Measurements from ENCODE around the gene COL4A6. TPM values are rescaled to one million over a fixed set of nuclear protein-coding genes. Genes with fewer than 3 reads are reported as not detected.

The COL4A6 gene
- total RNA-seq, 1 donor from 2014 or later, result 1.8 TPM

DNA sequence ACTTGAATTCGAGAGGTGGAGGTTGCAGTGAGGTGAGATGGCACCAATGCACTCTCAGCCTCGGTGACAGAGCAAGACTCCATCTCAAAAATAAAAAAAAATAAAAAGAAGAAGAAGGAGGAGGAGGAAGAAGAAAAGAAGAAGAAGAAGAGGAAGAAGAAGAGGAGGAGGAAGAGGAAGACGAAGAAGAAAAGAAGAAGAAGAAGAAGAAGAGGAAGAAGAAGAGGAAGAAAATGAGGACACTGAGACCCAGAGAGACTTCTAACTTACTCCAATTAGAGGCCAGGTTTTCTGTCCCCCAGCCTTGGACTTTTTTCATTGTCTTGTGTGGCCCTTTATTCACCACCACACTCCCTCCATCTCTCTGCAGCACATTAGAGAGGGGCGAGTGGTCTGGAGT is 276.0 kb downstream of the COL4A6 start:
- no peaks in the 10 kb centered on the region for H3K9me3 ChIP-seq
- no peaks in the 10 kb centered on the region for H3K27me3 ChIP-seq
- no peaks in the 10 kb centered on the region for H3K4me1 ChIP-seq
- ATAC-seq (no peak), DNase-seq (no peak)
- no peaks in the 10 kb centered on the region for H3K36me3 ChIP-seq
- TF ChIP-seq, protein P1, sequence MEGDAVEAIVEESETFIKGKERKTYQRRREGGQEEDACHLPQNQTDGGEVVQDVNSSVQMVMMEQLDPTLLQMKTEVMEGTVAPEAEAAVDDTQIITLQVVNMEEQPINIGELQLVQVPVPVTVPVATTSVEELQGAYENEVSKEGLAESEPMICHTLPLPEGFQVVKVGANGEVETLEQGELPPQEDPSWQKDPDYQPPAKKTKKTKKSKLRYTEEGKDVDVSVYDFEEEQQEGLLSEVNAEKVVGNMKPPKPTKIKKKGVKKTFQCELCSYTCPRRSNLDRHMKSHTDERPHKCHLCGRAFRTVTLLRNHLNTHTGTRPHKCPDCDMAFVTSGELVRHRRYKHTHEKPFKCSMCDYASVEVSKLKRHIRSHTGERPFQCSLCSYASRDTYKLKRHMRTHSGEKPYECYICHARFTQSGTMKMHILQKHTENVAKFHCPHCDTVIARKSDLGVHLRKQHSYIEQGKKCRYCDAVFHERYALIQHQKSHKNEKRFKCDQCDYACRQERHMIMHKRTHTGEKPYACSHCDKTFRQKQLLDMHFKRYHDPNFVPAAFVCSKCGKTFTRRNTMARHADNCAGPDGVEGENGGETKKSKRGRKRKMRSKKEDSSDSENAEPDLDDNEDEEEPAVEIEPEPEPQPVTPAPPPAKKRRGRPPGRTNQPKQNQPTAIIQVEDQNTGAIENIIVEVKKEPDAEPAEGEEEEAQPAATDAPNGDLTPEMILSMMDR (IDR thresholded peaks at IDR 0.05), result no peak
- no peak overlapping the region for H3K4me3 ChIP-seq
- intact Hi-C loops (cut with DNase I), result no loop called here
- H3K27ac ChIP-seq, result no peak overlapping the region

DNA sequence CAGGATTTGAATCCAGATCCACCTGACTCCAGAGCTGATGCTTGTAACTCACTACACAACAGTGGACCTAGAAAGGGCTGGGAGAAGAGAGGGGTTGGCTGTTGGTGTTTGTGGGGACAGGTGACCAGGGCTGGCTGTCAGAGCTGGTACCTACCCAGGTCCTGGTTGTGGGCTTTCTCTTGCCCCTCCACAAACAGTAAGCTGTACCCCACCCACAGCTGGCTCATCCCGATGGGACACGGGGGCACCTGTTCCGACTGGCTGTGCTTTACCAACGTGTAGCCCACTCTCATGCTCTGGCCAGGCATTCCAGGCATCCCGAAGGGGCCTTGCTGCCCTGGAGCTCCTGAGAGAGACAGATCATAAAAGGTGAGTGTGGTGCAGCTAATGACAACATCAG is 277.9 kb downstream of the COL4A6 start:
- TF ChIP-seq, protein P1 (IDR thresholded peaks at IDR 0.05), result no peak
- no peaks in the 10 kb centered on the region for H3K4me1 ChIP-seq
- intact Hi-C loops (cut with DNase I), result no loop called here
- no peaks in the 10 kb centered on the region for H3K36me3 ChIP-seq
- DNase-seq (no peak), ATAC-seq (no peak)
- no peaks in the 10 kb centered on the region for H3K9me3 ChIP-seq
- no peak overlapping the region for H3K4me3 ChIP-seq
- H3K27me3 ChIP-seq, result no peaks in the 10 kb centered on the region
- no peak overlapping the region for H3K27ac ChIP-seq

DNA sequence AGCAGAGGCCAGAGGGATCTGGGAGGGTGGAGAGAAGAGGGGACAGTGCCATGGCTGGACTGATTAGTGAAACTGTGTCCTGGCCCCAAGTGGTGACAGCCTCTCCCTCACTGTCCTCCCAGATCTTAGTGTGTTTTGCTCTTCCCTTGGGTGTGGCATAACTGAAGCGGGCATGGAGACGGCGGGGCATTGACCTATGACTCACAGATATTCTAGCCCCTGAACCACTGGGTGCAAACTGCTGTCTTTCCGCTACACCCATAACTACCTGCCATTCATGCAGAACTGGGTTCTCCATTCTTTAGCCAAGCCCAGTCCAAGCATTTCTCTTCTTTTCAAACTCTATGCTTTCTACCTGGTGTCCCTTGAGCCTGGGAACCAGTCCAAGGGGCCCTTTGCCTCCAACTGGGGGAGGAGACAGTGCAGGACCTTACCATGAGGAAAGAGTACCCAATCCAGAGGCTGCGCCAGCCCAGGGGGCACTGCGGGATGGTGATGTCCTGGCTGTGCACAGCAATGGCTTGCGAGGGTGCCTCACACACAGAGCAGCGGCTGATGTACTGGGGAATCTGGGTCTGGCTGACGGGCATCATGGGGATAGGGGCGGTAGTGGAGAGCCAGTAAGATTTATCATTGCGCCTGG is 279.1 kb downstream of the COL4A6 start:
- no peak for DNase-seq
- no peaks in the 10 kb centered on the region for H3K27me3 ChIP-seq
- no peak for ATAC-seq

DNA sequence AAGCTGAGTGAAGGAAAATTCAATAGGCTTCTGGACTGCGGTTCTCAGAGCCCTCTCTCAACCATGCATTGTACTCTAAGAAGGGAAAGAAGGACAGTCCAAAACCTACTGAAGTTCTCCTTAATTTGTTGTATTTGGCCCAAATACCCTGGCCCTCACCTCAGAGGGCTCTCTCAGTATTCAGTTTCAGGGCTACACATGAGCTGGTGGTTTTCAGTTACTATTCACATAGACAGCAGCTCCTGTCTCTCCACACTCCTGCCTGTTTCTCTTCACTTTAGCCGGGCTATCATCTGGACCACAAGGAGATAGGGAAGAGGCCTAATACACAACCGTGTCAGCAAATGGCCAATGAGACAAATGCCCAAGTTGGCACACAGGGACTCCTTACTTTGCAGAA is 280.6 kb downstream of the COL4A6 start:
- DNase-seq (no peak), ATAC-seq (no peak)
- no peaks in the 10 kb centered on the region for H3K9me3 ChIP-seq
- no peaks in the 10 kb centered on the region for H3K4me1 ChIP-seq
- no peaks in the 10 kb centered on the region for H3K27me3 ChIP-seq
- intact Hi-C loops (cut with DNase I), result no loop called here
- no peaks in the 10 kb centered on the region for H3K36me3 ChIP-seq
- H3K27ac ChIP-seq, result no peak overlapping the region
- TF ChIP-seq, protein P1 (IDR thresholded peaks at IDR 0.05), result no peak
- H3K4me3 ChIP-seq, result no peak overlapping the region

More for the DNA sequence above, 279.1 kb downstream of the COL4A6 start:
- H3K4me1 ChIP-seq, result no peaks in the 10 kb centered on the region
- intact Hi-C loops (cut with DNase I), result no loop called here
- H3K27ac ChIP-seq, result no peak overlapping the region
- no peaks in the 10 kb centered on the region for H3K36me3 ChIP-seq
- TF ChIP-seq, protein P1 (IDR thresholded peaks at IDR 0.05), result no peak
- no peaks in the 10 kb centered on the region for H3K9me3 ChIP-seq
- H3K4me3 ChIP-seq, result no peak overlapping the region

DNA sequence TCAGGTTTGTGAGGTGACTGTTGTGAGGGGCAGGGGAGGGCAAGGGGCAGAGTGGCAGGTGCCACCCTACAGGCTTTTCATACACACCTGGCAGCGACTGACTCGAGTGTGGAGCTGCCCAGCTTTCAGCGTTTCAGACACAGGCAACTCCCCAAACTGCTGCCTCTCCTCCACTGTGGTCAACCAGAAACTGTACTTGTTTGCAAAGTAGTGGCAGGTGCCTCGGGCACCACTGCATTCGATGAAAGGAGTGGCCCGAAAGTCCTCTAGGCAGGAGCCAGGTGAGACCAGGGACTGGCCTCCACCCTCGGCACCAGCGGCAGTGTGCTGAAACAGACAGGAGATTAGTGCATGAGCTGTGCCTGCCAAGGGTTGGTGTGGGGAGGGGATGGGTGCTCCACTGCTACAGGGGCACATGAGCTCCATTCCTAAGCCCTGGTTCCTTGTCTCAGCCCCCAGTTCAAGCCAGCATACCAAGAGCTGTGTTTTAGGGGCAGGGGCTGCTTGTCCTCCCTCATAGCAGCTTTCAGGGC is 281.2 kb downstream of the COL4A6 start:
- intact Hi-C loops (cut with DNase I), result no loop called here
- DNase-seq (no peak), ATAC-seq (no peak)
- TF ChIP-seq, protein P1 (IDR thresholded peaks at IDR 0.05), result no peak
- H3K4me1 ChIP-seq, result no peaks in the 10 kb centered on the region
- H3K36me3 ChIP-seq, result no peaks in the 10 kb centered on the region
- no peak overlapping the region for H3K27ac ChIP-seq
- H3K9me3 ChIP-seq, result no peaks in the 10 kb centered on the region
- no peaks in the 10 kb centered on the region for H3K27me3 ChIP-seq
- H3K4me3 ChIP-seq, result no peak overlapping the region

All from upper lobe of right lung (tissue), 1 donor.